PC-9 (cell line): Measurements from ENCODE around the gene OR5J2.

Experiments used
- EZH2 ChIP-seq: fragments of 200-600 bp; sonication (generic); IDR thresholded peaks from 2 replicates; pipeline ENCODE4 v1.8.0; 2017; ENCODE audit warnings: antibody characterized with exemption, low read depth
- TF ChIP-seq, protein P1 (sequence below): fragments of 200-600 bp; sonication (generic); conservative IDR thresholded peaks from 2 replicates; pipeline ENCODE4 v1.6.1; 2017; ENCODE audit warnings: mixed run types, antibody characterized with exemption, mild to moderate bottlenecking, moderate library complexity

GRCh38 chr11:56152333-56152732, 24.1 kb upstream of the OR5J2 start:
- TF ChIP-seq, protein P1, sequence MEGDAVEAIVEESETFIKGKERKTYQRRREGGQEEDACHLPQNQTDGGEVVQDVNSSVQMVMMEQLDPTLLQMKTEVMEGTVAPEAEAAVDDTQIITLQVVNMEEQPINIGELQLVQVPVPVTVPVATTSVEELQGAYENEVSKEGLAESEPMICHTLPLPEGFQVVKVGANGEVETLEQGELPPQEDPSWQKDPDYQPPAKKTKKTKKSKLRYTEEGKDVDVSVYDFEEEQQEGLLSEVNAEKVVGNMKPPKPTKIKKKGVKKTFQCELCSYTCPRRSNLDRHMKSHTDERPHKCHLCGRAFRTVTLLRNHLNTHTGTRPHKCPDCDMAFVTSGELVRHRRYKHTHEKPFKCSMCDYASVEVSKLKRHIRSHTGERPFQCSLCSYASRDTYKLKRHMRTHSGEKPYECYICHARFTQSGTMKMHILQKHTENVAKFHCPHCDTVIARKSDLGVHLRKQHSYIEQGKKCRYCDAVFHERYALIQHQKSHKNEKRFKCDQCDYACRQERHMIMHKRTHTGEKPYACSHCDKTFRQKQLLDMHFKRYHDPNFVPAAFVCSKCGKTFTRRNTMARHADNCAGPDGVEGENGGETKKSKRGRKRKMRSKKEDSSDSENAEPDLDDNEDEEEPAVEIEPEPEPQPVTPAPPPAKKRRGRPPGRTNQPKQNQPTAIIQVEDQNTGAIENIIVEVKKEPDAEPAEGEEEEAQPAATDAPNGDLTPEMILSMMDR, result no peak
- TF ChIP-seq EZH2, result no peak
